AG09319 (cell line): ENCODE results near the gene FOXF1.

Experiments
- DNase-seq: peaks from one replicate; pipeline ENCODE4 v3.0.0-alpha.2; 2010; ENCODE audit warnings: low read depth; ENCODE audit errors: extremely low read depth
- CTCF ChIP-seq: IDR thresholded peaks from 2 replicates; pipeline ENCODE4 v1.5.1; 2011; ENCODE audit warnings: low read depth, mild to moderate bottlenecking, inconsistent platforms, low read length, moderate library complexity

The FOXF1 gene

DNA sequence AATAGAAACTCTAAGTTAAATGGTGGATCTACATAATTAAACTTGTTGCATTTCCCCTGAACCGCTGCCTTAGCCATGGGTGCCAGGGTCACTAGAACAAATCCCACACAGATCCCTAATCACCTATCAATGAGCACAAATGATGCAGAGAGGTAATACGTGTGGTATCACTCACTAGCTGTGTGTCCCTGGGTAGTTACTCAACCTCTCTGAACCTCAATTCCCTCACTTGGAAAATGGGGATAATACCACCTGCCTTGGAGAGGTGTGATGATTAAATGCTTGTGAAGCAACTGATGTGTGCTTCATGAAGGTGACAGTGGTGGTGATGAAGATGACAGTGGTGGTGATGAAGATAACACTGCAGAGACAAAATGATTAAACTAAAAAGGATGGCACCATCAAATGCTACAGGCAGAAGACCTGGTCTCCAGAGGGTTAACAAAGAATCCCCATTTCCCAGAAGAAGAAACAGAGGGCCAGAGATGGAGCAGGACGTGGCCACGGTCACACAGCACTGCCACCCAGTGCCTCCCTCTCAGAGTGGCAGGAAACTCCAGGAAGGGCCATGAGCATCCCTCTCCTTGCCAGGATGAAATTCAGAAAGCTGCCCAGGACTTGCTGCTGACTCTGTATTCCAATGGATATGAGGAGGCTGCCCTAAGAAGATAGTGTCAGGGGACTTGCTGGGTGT, 17.9 kb upstream of the FOXF1 start:
- no peak; the same call in 1 of the 2 replicates for TF ChIP-seq CTCF
- no peak for DNase-seq

DNA sequence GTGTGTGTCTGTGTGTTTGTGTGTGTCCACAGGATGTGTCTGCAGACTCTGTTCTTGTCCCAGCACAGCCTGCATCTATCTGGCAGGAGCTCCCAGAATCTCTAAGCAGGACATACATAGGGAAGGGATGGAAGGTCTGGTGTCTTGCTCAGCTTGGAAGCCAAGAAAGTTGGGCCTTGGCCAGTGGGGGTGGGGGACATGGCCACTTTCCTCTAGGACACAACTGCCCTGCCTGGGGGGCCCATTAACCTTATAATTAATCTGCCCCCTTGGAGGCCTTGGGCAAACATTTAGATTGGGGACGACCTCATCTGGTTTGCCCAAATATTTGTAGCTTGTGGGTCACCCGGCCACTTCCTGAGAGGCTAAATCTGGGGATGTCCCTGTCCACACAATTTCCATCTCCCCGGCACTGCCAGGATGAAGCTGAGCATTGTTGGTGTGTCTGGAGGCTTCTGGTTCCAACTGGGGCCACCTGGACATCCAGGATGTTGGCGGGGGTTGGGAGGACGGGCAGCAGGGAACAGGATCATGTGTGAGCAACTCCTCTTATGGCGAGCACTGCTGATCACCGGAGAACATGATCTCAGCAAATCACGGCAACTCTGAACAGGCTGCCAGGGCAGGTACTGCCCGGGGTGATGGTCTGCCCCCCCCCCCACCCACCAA, 17.2 kb upstream of the FOXF1 start:
- TF ChIP-seq CTCF, result no peak
- no peak for DNase-seq

DNA sequence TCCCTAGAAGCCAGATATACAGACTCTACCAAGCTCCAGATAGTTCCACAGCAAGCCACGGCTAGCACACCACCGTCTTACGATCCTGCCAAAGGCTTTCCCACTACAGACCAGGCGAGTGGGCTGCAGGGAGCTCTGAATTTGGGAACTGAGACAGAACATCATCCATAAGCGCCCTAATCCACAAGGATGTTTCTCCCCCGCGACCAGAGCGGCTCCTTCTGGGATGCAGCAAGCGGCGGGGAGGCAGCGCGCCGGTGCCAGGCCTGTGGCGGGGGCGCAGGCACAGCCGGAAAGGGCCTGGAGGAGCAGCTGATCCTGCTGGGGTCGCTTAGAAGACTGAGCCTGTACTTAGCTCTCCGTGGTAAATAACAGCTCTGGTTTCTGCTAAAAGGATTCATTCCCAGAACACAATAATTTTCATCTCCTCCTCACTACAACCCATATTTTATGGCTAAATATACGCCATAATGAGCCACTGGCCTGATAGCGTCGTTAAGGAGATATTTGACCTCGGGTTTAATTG, 16.2 kb upstream of the FOXF1 start:
- no peak for DNase-seq
- no peak for TF ChIP-seq CTCF

- TF ChIP-seq CTCF, result no peak
Measured at GRCh38 chr16:86494565-86495356, 15.6 kb upstream of the FOXF1 start.

DNA sequence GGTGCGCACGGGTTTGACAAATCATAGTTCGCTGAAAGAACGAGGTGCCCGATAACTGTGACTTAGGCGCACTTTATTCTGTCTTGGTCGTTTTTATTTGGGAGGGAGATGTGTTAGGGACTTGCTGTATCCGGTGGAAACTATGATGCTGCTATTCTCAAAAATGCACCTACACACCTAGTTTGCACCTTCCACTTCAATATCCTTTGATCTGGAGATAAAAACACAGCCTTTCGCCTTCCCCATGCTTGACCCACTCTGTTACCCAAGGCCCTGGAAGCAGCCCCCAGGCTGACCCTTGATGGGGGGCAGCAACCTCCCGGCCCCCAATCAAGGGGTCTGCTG, 15.0 kb upstream of the FOXF1 start:
- no peak for TF ChIP-seq CTCF
- DNase-seq, result no peak

More at GRCh38 chr16:86494565-86495356, 15.6 kb upstream of the FOXF1 start:
- DNase-seq, result no peak

GRCh38 chr16:86495756-86496261, 14.5 kb upstream of the FOXF1 start:
- no peak for DNase-seq
- TF ChIP-seq CTCF, result no peak
